ENCODE results near the gene CCL2.

The CCL2 gene

DNA sequence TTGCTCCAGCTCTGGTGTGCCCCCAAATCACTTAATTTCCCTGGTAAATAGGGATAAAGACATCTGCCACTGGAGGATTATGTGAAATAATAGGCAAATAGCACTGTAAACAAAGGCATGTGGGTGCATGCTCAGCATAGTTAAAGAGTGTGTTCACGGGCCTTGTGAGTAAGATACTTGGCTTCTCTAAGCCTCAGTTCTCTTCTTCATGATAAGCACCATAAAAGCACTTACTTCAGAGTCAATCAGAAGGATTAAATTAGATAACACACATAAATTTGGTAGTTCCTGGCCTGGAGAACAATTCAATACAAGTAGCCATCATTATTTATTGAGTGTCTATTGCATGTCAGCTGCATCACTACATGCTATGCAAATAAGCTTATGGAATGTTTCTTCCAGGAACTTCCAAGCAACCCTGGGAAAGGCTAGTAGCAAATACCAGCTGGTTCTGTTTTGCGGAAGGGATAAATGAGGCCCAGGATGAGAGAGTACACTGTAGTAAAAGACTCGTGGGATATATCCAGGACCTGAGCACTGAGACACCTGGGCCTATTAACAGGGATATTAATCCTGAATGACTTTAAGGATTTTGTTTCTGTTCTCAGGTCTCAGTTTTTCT lies 45.0 kb downstream of the CCL2 start:
- Histone ChIP-seq H2AFZ (ENCODE audit: low read length) (no peak overlapping the region), H3K9ac (ENCODE audit: low read depth, low read length, poor library complexity, severe bottlenecking) (no peak overlapping the region), H3K27me3 (ENCODE audit: insufficient read depth, low read length, poor library complexity, severe bottlenecking) (no peaks in the 10 kb centered on the region), H3K4me3 (ENCODE audit: low read length, poor library complexity, severe bottlenecking) (no peak overlapping the region), H3K36me3 (ENCODE audit: insufficient read depth, low read length) (no peaks in the 10 kb centered on the region), H4K20me1 (ENCODE audit: insufficient read depth, low read length, poor library complexity, severe bottlenecking) (no peaks in the 10 kb centered on the region), H3K9me3 (ENCODE audit: insufficient read depth, low read depth, low read length) (no peaks in the 10 kb centered on the region), H3K9me2 (replicated peaks; ENCODE audit: low read depth, low read length) (no peaks in the 10 kb centered on the region), H3K4me1 (ENCODE audit: insufficient read depth, low read length, poor library complexity, severe bottlenecking) (no peaks in the 10 kb centered on the region), H3F3A (ENCODE audit: low read depth) (no peaks in the 10 kb centered on the region), H3K79me2 (ENCODE audit: insufficient read depth, low read length) (no peaks in the 10 kb centered on the region), H3K4me2 (ENCODE audit: low read depth, low read length, poor library complexity, severe bottlenecking) (no peak overlapping the region)
- TF ChIP-seq EZH2phosphoT487 (IDR thresholded peaks at IDR 0.05; ENCODE audit: borderline replicate concordance) (no peak), CTCF (conservative IDR thresholded peaks at IDR 0.05; ENCODE audit: low read length) (no peak)

DNA sequence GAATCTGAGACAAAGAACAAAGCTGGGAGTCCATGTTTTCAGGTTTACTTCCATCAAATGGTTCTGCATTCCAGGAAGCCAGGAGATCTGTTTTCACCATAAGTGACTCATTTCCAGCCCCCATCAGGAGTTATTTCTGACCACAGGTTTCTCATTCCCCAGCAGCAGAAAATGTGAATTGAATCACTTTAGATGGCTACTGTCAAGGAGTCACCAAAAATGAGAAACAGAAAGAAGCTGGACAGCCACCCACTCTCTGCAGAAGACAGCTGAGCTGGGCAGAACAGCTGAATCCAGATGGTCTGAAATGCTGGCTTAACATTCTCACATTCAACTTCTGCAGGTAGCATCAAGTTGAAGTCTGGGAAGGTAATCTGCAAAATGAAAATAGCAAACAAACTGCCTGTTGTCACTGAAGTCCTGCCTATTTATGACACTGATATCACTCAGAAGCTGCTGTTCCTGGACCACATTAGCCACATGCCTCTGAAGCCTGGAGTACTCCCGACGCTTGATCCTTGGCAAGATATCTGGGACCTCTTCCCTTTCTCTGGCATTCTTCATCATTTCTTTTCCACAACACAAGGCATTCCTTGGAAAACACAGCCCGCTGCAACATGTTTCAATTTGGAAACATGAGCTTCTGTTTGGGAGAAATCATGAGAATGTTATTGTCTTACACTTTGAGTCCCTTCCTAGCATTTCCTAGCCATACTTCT lies 45.7 kb downstream of the CCL2 start:
- TF ChIP-seq EZH2phosphoT487 (IDR thresholded peaks at IDR 0.05; ENCODE audit: borderline replicate concordance) = no peak
- no peak for TF ChIP-seq CTCF (conservative IDR thresholded peaks at IDR 0.05; ENCODE audit: low read length)
- Histone ChIP-seq H3K27me3 (ENCODE audit: insufficient read depth, low read length, poor library complexity, severe bottlenecking) (no peaks in the 10 kb centered on the region), H3K4me1 (ENCODE audit: insufficient read depth, low read length, poor library complexity, severe bottlenecking) (no peaks in the 10 kb centered on the region), H3K36me3 (ENCODE audit: insufficient read depth, low read length) (no peaks in the 10 kb centered on the region), H3K9me2 (replicated peaks; ENCODE audit: low read depth, low read length) (no peaks in the 10 kb centered on the region), H3K9ac (ENCODE audit: low read depth, low read length, poor library complexity, severe bottlenecking) (no peak overlapping the region), H2AFZ (ENCODE audit: low read length) (no peak overlapping the region), H3K4me3 (ENCODE audit: low read length, poor library complexity, severe bottlenecking) (no peak overlapping the region), H4K20me1 (ENCODE audit: insufficient read depth, low read length, poor library complexity, severe bottlenecking) (no peaks in the 10 kb centered on the region), H3K4me2 (ENCODE audit: low read depth, low read length, poor library complexity, severe bottlenecking) (no peak overlapping the region), H3F3A (ENCODE audit: low read depth) (no peaks in the 10 kb centered on the region), H3K9me3 (ENCODE audit: insufficient read depth, low read depth, low read length) (no peaks in the 10 kb centered on the region), H3K79me2 (ENCODE audit: insufficient read depth, low read length) (no peaks in the 10 kb centered on the region)

DNA sequence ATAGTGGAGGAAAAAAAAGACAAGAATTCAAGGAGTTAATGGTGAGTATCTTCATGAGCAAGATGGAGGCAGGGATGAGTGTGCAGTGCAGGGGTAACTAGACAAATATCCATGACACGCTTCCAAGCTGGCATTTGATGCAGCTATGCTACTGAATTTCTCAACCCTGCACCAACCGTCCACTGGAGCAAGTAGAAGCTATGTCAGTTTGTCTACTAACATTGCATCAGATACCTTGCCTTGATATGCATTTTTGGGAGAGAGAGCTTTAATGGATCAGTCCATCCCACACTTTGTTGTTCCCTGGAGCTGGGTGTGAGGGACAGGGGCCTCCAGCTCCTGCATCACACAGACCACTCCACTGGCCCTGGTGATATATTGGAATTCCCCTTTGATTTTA lies 46.9 kb downstream of the CCL2 start:
- no peak overlapping the region for H3K4me2 ChIP-seq (ENCODE audit: low read depth, low read length, poor library complexity, severe bottlenecking)
- no peaks in the 10 kb centered on the region for H3K36me3 ChIP-seq (ENCODE audit: insufficient read depth, low read length)
- H3K4me3 ChIP-seq (ENCODE audit: low read length, poor library complexity, severe bottlenecking) = no peak overlapping the region
- H3K9me2 ChIP-seq (replicated peaks; ENCODE audit: low read depth, low read length) = no peaks in the 10 kb centered on the region
- H3K79me2 ChIP-seq (ENCODE audit: insufficient read depth, low read length) = no peaks in the 10 kb centered on the region
- no peak overlapping the region for H2AFZ ChIP-seq (ENCODE audit: low read length)
- H3K9ac ChIP-seq (ENCODE audit: low read depth, low read length, poor library complexity, severe bottlenecking) = no peak overlapping the region
- TF ChIP-seq CTCF (conservative IDR thresholded peaks at IDR 0.05; ENCODE audit: low read length) = no peak
- no peak for TF ChIP-seq EZH2phosphoT487 (IDR thresholded peaks at IDR 0.05; ENCODE audit: borderline replicate concordance)
- no peaks in the 10 kb centered on the region for H3K9me3 ChIP-seq (ENCODE audit: insufficient read depth, low read depth, low read length)
- H3K27me3 ChIP-seq (ENCODE audit: insufficient read depth, low read length, poor library complexity, severe bottlenecking) = no peaks in the 10 kb centered on the region
- H3K4me1 ChIP-seq (ENCODE audit: insufficient read depth, low read length, poor library complexity, severe bottlenecking) = no peaks in the 10 kb centered on the region
- H4K20me1 ChIP-seq (ENCODE audit: insufficient read depth, low read length, poor library complexity, severe bottlenecking) = no peaks in the 10 kb centered on the region
- no peaks in the 10 kb centered on the region for H3F3A ChIP-seq (ENCODE audit: low read depth)
